ENCODE measurements around the gene BTNL8. TPM values are rescaled to one million over a fixed set of nuclear protein-coding genes. Genes with fewer than 3 reads are reported as not detected.
A peak's percentile ranks its signal among the peaks of the same experiment; 100 is the strongest.

The BTNL8 gene, protein sequence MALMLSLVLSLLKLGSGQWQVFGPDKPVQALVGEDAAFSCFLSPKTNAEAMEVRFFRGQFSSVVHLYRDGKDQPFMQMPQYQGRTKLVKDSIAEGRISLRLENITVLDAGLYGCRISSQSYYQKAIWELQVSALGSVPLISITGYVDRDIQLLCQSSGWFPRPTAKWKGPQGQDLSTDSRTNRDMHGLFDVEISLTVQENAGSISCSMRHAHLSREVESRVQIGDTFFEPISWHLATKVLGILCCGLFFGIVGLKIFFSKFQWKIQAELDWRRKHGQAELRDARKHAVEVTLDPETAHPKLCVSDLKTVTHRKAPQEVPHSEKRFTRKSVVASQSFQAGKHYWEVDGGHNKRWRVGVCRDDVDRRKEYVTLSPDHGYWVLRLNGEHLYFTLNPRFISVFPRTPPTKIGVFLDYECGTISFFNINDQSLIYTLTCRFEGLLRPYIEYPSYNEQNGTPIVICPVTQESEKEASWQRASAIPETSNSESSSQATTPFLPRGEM
- total RNA-seq, result under 1 TPM in 1 of 2 donors, not detected in 1; 0.40 TPM

DNA sequence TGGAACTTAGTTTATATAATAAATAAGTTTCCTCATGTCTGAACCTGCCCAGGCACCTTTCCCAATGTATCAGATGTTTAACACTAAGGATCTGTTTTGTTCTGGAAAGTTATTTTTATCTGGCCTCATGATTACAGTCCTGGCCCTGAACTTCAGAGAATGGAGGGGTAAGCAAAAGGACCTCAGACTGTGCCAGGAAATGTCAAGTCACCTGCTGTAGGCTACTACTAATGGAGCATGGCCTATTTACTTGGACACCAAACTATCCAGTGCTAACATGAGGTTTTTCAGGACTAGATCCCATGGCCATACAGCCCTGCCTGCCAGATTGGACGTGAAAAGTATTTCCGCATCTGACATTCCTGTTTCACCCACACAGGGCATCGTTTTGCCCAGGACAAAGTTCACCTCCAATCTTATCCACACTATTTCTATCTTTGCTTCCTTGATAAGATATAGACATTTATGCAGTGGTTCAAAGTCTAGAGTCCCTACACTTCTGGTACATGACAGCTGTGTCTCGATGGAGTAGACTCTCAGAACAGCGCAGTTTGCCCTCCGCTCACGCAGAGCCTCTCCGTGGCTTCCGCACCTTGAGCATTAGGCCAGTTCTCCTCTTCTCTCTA lies at the start of gene BTNL8:
BTNL8 (plus strand) TSS at position 539 of the 626 bp plus-strand sequence. CDS start 152 bp downstream, outside the sequence.
- no peaks in the 10 kb centered on the region for H3K36me3 Mint-ChIP-seq (ENCODE audit: low read depth)
- H3K4me3 Mint-ChIP-seq, result no peak within 1 kb of the TSS
- no peaks in the 10 kb centered on the region for H3K9me3 Mint-ChIP-seq
- no peak within 1 kb of the TSS for H3K27ac Mint-ChIP-seq
- no peaks in the 10 kb centered on the region for H3K4me1 Mint-ChIP-seq
- no peak for ATAC-seq (replicated peaks)
- H3K27me3 Mint-ChIP-seq, result no peaks in the 10 kb centered on the region

DNA sequence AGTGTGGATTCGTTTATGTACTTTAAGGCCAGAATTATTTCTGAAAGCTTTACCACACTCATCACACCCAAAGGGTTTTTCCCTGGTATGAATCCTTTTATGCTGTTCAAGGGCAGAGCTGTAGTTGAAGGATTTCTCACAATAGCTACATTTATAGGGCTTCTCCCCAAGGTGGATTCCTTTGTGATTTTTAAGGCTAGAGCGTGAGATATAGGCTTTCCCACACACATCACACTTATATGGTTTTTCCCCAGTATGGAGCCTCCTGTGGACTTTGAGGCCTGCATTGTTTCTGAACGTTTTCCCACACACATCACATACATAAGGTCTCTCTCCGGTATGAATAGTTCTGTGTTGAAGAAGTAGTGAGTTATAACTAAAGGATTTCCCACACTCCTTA lies 49.1 kb upstream of the BTNL8 start:
- no peaks in the 10 kb centered on the region for H3K27me3 Mint-ChIP-seq
- peaks cover 4% of the 10 kb centered on the region for H3K4me1 Mint-ChIP-seq
- no peak overlapping the region for H3K4me3 Mint-ChIP-seq
- no peak for ATAC-seq (replicated peaks)
- H3K9me3 Mint-ChIP-seq, result peaks cover 8% of the 10 kb centered on the region
- no peak overlapping the region for H3K27ac Mint-ChIP-seq
- H3K36me3 Mint-ChIP-seq (ENCODE audit: low read depth), result peaks cover 63% of the 10 kb centered on the region

DNA sequence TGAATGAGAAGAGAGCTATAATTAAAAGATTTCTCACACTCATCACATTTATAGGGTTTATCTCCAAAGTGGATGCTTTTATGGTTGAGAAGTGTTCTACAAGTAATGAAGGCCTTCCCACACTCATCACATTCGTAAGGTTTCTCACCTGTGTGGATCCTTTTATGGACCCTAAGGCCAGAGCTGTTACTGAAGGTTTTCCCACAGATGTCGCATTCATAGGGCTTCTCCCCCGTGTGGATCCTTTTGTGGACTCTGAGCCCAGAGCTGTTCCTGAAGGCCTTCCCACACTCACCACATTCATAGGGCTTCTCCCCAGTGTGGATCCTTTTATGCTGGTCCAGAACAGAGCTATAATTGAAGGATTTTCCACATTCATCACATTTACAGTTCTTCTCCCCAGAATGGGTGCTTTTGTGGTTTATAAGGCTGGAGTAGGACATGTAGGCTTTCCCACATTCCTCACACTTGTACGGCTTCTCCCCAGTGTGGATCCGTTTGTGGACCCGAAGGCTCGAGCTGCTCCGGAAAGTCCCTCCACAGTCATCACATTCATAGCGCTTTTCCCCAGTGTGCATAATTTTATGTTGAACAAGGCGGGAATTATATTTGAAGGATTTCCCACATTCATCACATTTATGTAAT lies 48.4 kb upstream of the BTNL8 start:
- Mint-ChIP-seq H3K27ac (no peak overlapping the region), H3K9me3 (peaks cover 8% of the 10 kb centered on the region), H3K27me3 (no peaks in the 10 kb centered on the region), H3K4me1 (peaks cover 4% of the 10 kb centered on the region), H3K4me3 (no peak overlapping the region), H3K36me3 (ENCODE audit: low read depth) (peaks cover 70% of the 10 kb centered on the region)
- no peak for ATAC-seq (replicated peaks)

- no peak overlapping the region for H3K27ac Mint-ChIP-seq
- peaks cover 6% of the 10 kb centered on the region for H3K4me1 Mint-ChIP-seq
- peaks cover 84% of the 10 kb centered on the region for H3K36me3 Mint-ChIP-seq (ENCODE audit: low read depth)
- no peak for ATAC-seq (replicated peaks)
- peaks cover 8% of the 10 kb centered on the region for H3K9me3 Mint-ChIP-seq
- no peak overlapping the region for H3K4me3 Mint-ChIP-seq
- no peaks in the 10 kb centered on the region for H3K27me3 Mint-ChIP-seq
Measured at GRCh38 chr5:180852495-180852894, 46.5 kb upstream of the BTNL8 start.

DNA sequence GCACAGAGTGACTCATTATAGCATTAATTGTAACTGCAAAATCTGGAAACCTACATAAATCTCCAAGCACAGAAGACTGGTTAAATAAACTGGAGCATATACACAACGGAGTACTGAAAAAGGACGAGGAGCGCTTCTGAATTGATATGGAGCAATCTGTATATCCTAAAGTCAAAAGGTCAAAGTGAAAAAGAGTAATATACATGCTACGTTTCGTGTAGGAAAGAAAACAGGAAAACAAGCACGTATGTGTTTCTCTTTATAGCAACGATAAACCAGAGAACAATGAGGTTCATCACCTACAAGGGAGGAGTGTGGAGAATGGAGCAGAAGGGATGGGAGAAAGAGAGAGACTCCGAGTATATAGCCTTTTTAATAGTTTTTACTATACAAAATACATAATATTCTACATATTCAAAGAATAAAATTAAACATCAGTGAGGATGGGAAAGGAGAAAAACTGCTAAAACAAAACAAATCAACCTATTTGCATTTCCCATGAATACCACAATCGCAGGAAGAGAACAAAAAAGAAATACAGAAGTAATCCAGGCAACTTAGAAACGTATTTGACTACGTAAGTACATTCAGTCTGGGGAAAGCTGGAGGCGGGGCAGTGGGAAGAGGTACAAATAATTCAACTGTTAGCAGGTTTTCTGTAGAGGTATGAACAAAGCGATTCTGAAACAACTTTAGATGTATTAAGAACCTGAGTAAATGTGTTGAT lies 45.7 kb upstream of the BTNL8 start:
- no peak overlapping the region for H3K27ac Mint-ChIP-seq
- H3K9me3 Mint-ChIP-seq, result peaks cover 8% of the 10 kb centered on the region
- H3K4me3 Mint-ChIP-seq, result no peak overlapping the region
- peaks cover 78% of the 10 kb centered on the region for H3K36me3 Mint-ChIP-seq (ENCODE audit: low read depth)
- no peaks in the 10 kb centered on the region for H3K27me3 Mint-ChIP-seq
- peaks cover 6% of the 10 kb centered on the region for H3K4me1 Mint-ChIP-seq
- no peak for ATAC-seq (replicated peaks)

- H3K36me3 Mint-ChIP-seq (ENCODE audit: low read depth), result peaks cover 78% of the 10 kb centered on the region
- H3K9me3 Mint-ChIP-seq, result peaks cover 8% of the 10 kb centered on the region
- no peak overlapping the region for H3K4me3 Mint-ChIP-seq
- no peak overlapping the region for H3K27ac Mint-ChIP-seq
- H3K27me3 Mint-ChIP-seq, result no peaks in the 10 kb centered on the region
- ATAC-seq (replicated peaks), result no peak
- H3K4me1 Mint-ChIP-seq, result peaks cover 11% of the 10 kb centered on the region
Measured at GRCh38 chr5:180853848-180854176, 45.1 kb upstream of the BTNL8 start.

- no peaks in the 10 kb centered on the region for H3K9me3 Mint-ChIP-seq
- ATAC-seq (replicated peaks), result no peak
- peaks cover 26% of the 10 kb centered on the region for H3K4me1 Mint-ChIP-seq
- H3K36me3 Mint-ChIP-seq (ENCODE audit: low read depth), result peaks cover 42% of the 10 kb centered on the region
- H3K4me3 Mint-ChIP-seq, result peak overlapping the region; percentile 91
- no peak overlapping the region for H3K27ac Mint-ChIP-seq
- no peaks in the 10 kb centered on the region for H3K27me3 Mint-ChIP-seq
Measured at GRCh38 chr5:180858586-180858985, 40.4 kb upstream of the BTNL8 start.

DNA sequence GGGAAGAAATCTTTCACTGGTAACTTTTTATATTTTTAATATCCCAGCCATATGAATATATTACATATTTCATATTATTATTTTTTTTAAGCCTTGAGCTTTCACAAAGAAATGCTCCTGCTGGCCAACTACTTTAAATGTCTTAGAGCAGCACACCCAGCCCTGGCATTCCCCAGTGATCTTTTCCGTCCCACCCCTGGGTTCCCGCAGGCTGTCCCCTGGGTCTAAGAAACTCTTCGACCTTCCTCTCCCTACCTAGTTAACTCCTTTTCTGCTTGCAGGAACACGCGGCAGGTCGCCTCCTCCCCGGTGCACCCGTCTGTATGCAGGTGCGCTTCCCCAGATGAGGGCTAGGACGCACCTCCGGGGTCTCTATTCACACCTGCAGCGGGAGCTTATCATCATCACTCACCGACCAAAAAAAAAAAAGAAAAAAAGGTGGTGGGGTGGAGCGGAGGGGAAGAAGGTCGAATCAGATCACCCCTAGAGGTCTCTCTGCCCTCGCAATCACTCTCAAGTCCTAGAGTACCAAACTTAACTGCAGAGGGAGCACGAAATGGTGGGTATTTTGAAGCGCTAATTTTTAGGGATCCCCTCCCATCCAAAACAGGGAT lies 38.6 kb upstream of the BTNL8 start:
- Mint-ChIP-seq H3K36me3 (ENCODE audit: low read depth) (peaks cover 31% of the 10 kb centered on the region), H3K4me3 (peak overlapping the region; percentile 91), H3K4me1 (peaks cover 26% of the 10 kb centered on the region), H3K9me3 (no peaks in the 10 kb centered on the region), H3K27ac (peak overlapping the region; percentile 89), H3K27me3 (no peaks in the 10 kb centered on the region)
- ATAC-seq (replicated peaks), result peak; percentile 77

GRCh38 chr5:180860887-180861822 lies 37.8 kb upstream of the BTNL8 start, which contains the start of gene ZFP62:
Gene ZFP62 (minus strand): TSS chr5:180861276. CDS start chr5:180861219, 57 bp downstream.
- peak; percentile 86 for ATAC-seq (replicated peaks)
- no peaks in the 10 kb centered on the region for H3K27me3 Mint-ChIP-seq
- no peaks in the 10 kb centered on the region for H3K9me3 Mint-ChIP-seq
- peaks cover 21% of the 10 kb centered on the region for H3K4me1 Mint-ChIP-seq
- H3K36me3 Mint-ChIP-seq (ENCODE audit: low read depth), result peaks cover 24% of the 10 kb centered on the region
- peak within 1 kb of the TSS; percentile 91 for H3K4me3 Mint-ChIP-seq
- H3K27ac Mint-ChIP-seq, result peak within 1 kb of the TSS; percentile 89

DNA sequence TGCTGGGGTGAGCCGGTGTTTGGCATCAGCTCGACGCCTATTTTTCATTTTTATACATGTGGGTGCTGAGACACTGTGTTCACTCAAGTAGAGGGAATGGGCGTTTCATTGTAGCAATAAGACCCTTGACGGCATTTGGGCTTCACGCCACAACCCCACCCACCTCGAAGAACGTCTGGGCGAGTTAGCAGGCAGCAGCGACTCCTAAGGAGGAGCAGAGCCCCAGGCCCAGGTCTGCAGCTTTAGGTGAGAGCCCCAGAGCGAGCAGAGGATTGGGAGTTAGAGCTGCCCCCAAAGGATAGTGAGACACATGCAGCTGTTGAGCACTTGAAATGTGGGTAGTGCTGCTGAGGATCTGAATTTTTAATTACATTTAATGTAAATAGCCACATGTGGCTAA lies 36.3 kb upstream of the BTNL8 start:
- ATAC-seq (replicated peaks), result no peak
- no peak overlapping the region for H3K4me3 Mint-ChIP-seq
- no peaks in the 10 kb centered on the region for H3K9me3 Mint-ChIP-seq
- H3K4me1 Mint-ChIP-seq, result peaks cover 20% of the 10 kb centered on the region
- no peak overlapping the region for H3K27ac Mint-ChIP-seq
- H3K27me3 Mint-ChIP-seq, result peaks cover 5% of the 10 kb centered on the region
- H3K36me3 Mint-ChIP-seq (ENCODE audit: low read depth), result peaks cover 13% of the 10 kb centered on the region

DNA sequence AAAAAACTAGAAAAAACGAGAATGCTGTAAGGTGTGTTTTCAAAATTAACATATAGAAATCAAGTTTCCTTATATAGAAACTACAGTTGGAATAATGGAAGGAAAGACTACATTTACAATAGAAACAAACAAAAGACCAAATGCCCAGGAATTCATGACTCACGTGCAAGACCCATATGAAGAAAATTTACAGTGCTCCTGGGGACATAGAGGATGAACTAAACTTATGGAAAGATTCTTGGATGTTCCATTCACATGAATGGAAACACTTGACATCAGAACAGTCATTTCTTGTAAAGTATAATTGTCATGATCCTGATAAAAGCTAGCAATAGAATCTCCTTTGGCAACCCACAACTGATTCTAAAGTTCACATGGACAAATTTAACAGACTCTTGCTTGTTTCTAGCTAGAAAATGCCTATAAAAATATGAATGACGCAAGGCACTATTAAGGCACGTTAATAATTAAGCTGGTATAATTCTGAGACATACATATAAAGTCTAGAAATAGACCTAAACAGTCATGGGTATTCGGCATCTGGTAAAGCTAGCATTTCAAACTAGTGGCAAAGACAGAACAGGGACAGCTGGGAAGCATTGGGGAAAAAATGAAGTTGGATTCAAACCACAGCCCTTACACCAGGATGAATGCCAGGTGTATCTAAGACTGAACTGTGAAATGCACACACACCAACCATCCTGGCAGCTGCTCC lies 32.8 kb upstream of the BTNL8 start:
- Mint-ChIP-seq H3K27ac (no peak overlapping the region), H3K4me3 (no peak overlapping the region)

GRCh38 chr5:180866985-180867384 lies 32.0 kb upstream of the BTNL8 start:
- Mint-ChIP-seq H3K27ac (no peak overlapping the region), H3K4me3 (no peak overlapping the region)
- no peak for ATAC-seq (replicated peaks)

More for the DNA sequence above, 32.8 kb upstream of the BTNL8 start:
- H3K4me1 Mint-ChIP-seq, result no peaks in the 10 kb centered on the region
- H3K9me3 Mint-ChIP-seq, result no peaks in the 10 kb centered on the region
- no peak for ATAC-seq (replicated peaks)
- no peaks in the 10 kb centered on the region for H3K36me3 Mint-ChIP-seq (ENCODE audit: low read depth)
- peaks cover 8% of the 10 kb centered on the region for H3K27me3 Mint-ChIP-seq

More at GRCh38 chr5:180866985-180867384, 32.0 kb upstream of the BTNL8 start:
- Mint-ChIP-seq H3K27me3 (peaks cover 8% of the 10 kb centered on the region), H3K4me1 (no peaks in the 10 kb centered on the region), H3K9me3 (no peaks in the 10 kb centered on the region), H3K36me3 (ENCODE audit: low read depth) (no peaks in the 10 kb centered on the region)

All from activated T-helper 17 cell treated with anti-CD3 and anti-CD28 coated beads, Interleukin-2, amount 50 U/mL, for 72 hours (primary cell).